VCaP (cell line): Measurements from ENCODE around the gene HRG.

Experiments used
- H3K27ac ChIP-seq: fragments of 450-650 bp; 2 replicates; pipeline ENCODE4 v1.5.1; 2017
- CTCF ChIP-seq: fragments of 450-650 bp; conservative IDR thresholded peaks from 2 replicates; pipeline ENCODE4 v1.5.1; 2017; ENCODE audit warnings: mild to moderate bottlenecking, moderate library complexity

Gene HRG

GRCh38 chr3:186665625-186666188, at the start of gene HRG:
HRG (plus strand) TSS chr3:186666014; CDS start chr3:186666032, 18 bp downstream.
- no peak within 1 kb of the TSS for H3K27ac ChIP-seq
- no peak for TF ChIP-seq CTCF

- no peak overlapping the region for H3K27ac ChIP-seq
- no peak for TF ChIP-seq CTCF
These were observed 49.6 kb upstream of the HRG start for GRCh38 chr3:186616299-186616617.

- no peak overlapping the region for H3K27ac ChIP-seq
- peak; percentile 89 for TF ChIP-seq CTCF
These were observed 48.5 kb upstream of the HRG start for GRCh38 chr3:186617036-186617946.

- no peak for TF ChIP-seq CTCF
- no peak overlapping the region for H3K27ac ChIP-seq
These were observed 47.4 kb upstream of the HRG start for GRCh38 chr3:186618318-186618938.

GRCh38 chr3:186619787-186620212, 46.0 kb upstream of the HRG start:
- H3K27ac ChIP-seq: no peak overlapping the region
- TF ChIP-seq CTCF: no peak

GRCh38 chr3:186620213-186621092, 45.4 kb upstream of the HRG start:
- no peak for TF ChIP-seq CTCF
- H3K27ac ChIP-seq: no peak overlapping the region
